Measurements from ENCODE around the gene LIFR.

- no peak for TF ChIP-seq CTCF (conservative IDR thresholded peaks at IDR 0.05; ENCODE audit: low read depth, low read length)
- no peak for TF ChIP-seq EZH2 (IDR thresholded peaks at IDR 0.05; ENCODE audit: borderline replicate concordance, low read depth, low read length, poor library complexity, severe bottlenecking)
Measured at GRCh38 chr5:38443390-38443789, 113.1 kb downstream of the LIFR start.

All from A673 (cell line).